GM19240 (cell line): Measurements from ENCODE around the gene UBE2D1.

Source experiments
- DNase-seq: peaks from one replicate; pipeline ENCODE4 v3.0.0; 2011; ENCODE audit warnings: low spot score; ENCODE audit not compliant: insufficient read length

UBE2D1 gene

GRCh38 chr10:58336242-58336641 lies 1.4 kb downstream of the UBE2D1 start:
- DNase-seq = no peak

- DNase-seq = no peak
Measured at GRCh38 chr10:58341422-58341821, 6.6 kb downstream of the UBE2D1 start.

DNA sequence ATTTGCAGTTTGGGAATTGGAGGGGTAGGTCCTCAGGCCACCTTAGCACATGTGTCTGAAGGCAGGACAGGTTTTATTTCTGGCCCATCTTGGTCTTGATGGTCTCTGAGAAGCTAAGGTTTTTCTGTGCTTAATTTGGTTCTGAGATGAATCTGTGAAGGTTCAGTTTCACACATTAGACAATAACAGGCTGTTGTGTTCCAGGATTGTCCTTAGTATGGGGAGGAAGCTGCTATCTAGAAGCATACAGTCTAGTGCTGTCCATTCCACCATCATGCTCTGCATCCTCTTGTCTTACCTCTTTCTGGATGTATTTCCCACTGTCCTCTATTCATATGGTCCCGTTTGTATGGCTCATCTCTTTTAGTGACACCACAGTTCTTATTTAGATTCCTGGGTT lies 7.1 kb downstream of the UBE2D1 start:
- no peak for DNase-seq

DNA sequence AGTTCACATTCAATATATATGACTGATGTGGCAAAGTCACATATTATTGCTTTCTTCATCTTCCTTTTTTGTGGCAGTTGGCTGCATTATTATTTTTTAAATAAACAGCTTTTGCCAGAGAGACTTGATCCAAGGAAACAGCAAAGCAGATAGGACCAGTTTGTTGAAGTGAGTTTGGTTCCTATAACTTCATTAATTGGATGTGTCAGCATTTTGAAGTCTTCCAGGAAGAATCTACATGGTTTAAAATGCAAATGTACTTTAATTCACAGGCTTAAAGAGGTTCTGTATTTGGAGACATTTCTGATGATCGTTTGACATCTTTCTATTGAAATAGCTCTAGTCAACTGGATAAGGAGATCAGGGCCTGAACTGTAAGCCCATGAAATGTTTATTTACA lies 13.2 kb downstream of the UBE2D1 start:
- DNase-seq = no peak

DNA sequence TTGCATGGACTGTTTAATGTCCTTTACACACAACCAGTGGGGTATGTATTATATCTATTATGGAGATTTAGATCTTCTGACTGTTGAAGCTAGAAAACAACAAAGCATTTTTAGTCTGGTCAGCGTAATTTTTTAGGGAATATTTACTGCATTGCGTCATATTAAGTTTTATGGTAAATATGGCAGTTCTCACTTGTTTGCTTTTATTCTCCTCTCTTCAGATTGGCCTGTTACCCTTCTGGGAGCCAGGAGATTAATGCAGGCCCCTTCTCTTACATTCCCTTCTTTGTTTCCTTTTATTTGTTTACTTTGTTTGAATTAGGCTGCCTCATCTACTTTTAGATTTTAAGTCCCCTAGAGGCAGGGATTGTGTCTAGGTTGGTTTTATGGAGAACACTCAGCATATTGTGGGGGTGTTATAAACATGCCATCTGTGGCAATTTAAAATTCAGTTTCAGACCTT lies 13.8 kb downstream of the UBE2D1 start:
- DNase-seq = no peak

DNA sequence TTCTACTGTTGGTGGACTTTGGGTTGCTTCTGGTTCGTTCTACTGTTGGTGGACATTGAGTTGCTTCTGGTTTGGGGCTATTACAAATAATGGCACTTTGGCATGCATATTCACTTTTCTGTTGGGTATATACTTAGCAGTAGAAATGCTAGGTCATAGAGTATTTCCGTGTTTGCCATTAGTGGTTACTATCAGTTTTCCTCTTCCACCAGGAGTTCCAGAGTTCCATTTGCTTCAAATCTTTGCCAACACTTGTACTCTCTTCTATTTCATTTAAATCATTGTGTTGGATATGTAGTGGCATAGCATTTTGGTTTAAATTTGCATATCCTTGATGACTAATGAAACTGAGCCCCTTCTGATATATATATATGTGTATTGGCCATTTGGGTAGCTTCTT lies 15.2 kb downstream of the UBE2D1 start:
- no peak for DNase-seq

- DNase-seq = no peak
Measured at GRCh38 chr10:58350619-58351323, 16.0 kb downstream of the UBE2D1 start.

DNA sequence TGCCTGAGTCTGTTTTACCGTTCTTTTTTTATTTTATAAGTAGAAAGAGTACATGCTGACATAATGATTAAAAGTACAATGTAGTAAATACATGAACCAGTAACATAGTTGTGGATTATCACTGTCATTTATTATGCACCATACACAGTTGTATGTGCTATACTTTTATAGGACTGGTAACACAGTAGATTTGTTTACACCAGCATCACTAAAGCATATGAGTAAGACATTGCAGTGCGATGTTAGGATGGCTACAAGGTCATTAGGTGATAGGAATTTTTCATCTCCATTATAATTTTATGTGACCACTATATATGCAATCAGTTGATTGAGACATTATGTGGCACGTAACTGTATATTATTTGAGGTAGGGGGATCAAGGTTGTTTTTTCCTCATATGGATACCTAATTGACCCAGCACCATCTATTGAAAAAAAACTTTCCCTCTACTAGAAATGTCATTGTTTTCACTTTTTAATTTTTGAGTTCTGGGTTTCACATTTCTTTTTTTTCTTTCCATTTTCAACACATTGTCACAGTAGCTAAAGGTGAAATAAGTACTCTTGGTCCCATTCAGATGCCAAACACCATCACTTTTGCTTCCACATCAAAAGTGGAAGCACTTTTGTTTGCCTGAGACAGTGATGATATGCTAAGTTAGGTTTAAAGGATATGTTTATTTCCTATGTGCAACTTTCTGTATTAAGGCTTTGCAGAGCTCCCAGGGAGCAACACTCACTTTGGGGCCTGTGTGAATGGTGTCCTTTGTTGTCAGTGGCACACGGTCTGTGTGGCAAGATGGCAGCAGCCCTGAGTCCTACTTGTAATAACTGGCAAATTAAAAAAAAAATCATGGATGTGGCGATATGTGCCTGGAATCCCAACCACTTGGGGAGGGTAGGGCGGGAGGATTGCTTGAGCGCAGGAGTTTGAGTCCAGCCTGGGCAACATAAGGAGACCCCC lies 17.1 kb downstream of the UBE2D1 start:
- DNase-seq = no peak

- no peak for DNase-seq
Measured at GRCh38 chr10:58352956-58353610, 18.3 kb downstream of the UBE2D1 start.

DNA sequence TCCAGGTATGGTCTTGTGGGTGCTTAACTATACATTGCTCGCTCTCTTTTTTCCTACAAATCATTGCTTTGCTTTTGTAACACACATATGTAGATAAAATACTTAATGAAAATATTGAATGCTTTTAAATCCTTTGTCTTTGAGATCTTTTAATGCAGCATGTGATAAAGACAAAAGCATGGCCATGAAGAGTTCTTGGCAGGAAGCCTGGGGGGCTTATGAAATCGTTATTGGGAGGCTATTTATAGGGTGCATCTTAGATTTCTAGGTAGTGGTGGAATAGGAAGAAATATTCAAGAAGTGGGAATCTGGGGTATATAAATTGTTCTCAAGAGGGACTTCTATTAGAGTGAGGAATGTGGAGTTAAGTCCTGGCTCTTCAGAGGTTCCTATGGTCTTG lies 21.9 kb downstream of the UBE2D1 start:
- no peak for DNase-seq

GRCh38 chr10:58358314-58358933 lies 23.6 kb downstream of the UBE2D1 start:
- no peak for DNase-seq

GRCh38 chr10:58358947-58359346 lies 24.1 kb downstream of the UBE2D1 start:
- DNase-seq = no peak

- no peak for DNase-seq
Measured at GRCh38 chr10:58359541-58359940, 24.7 kb downstream of the UBE2D1 start.

DNA sequence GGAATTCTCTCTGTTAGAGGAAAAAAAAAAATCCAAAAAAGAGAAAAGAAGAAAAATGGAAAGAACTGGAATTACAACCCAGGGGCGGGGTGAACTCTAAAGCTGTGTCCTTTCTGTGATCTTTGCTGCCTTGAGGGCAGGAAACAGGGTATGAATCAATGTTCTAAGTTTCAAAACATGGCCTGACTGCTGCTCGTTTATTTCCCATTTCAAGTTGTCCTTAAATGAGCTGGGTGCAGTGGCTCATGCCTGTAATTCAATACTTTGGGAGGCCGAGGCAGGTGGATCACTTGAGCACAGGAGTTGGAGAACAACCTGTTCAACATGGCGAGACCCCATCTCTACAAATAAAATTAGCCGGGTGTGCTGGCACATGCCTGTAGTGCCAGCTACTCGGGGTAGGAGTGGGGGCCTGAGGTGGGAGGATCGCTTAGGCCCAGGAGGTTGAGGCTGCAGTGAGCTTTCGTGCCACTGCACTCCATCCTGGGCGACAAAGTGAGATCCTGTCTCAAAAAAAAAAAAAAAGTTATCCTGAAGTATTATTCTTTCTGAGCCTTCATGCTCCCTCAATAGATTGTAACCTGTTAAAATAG lies 25.7 kb downstream of the UBE2D1 start:
- DNase-seq = no peak

DNA sequence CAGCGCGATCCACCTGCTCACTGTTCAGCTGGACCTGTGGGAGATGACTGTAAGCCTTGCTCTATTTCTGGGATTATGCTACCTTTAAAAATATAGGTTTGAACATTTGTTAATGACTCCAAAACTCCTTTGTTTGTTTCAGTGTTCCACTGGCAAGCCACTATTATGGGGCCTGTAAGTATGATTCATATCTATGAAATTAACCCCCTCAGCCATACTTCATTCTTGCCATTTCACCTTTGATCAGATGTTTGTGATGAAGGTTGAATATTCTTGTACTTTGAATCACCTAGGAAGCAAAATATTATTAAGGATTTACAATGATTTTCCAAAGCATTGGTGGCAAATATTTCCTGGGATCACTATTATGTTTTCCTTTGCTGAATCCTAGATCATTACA lies 26.5 kb downstream of the UBE2D1 start:
- no peak for DNase-seq

GRCh38 chr10:58362027-58362789 lies 27.4 kb downstream of the UBE2D1 start:
- no peak for DNase-seq

DNA sequence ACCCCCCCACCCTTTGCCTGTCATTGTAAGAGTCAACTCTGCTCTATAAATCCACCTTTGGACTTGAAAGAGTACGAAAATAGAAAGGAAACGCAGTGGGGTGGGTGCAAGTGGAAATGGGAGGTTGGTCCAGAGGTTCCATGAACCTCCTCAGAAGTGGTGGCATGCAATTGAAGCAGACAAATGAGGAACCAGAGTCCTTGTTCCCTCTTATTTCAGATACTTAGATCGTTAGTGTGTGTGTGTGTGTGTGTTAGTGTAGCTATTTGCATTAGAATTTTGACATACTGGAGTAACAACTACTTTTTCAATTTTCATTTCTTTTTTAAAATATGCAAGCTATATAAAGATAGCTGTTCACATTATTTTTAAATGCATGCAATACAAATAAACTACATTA lies 32.3 kb downstream of the UBE2D1 start:
- no peak for DNase-seq

GRCh38 chr10:58371473-58371872 lies 36.7 kb downstream of the UBE2D1 start:
- no peak for DNase-seq

DNA sequence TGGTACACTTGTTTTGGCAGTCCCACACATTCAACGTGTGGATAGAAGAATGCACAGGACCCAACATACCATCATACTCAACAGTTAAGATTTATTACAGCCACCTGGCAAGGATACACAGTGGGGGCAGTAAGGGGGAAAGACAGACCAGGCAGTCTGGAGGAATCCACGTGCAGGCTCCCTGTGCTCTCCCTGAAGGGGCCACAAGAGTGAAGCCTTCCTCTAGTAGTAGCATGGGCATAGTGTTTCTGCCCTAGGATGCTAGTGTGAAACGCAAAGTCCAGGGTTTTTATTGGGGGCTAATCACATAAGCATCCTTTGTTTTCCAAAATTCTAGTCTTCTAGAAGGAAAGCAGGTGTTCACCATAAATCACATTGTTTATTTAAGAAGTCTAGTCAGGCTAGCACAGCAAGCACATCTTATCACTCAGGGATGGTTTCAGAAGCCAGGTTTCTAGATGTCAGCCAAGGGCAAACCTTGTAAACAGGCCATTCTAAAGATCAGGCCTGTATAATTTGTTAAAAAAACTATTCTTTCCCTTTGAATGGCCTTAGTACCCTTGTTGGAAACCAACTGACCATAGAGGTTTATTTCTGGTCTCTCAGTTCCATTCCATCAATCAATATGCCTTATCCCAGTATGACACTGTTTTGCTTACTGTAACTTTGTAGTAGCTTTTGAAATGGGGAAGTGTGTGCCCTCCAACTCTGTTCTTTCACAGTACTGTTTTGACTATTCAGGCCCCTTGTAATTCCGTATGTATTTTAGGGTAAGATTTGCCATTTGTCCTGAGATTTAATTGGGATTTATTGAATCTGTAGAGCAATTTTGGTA lies 38.0 kb downstream of the UBE2D1 start:
- DNase-seq = no peak

DNA sequence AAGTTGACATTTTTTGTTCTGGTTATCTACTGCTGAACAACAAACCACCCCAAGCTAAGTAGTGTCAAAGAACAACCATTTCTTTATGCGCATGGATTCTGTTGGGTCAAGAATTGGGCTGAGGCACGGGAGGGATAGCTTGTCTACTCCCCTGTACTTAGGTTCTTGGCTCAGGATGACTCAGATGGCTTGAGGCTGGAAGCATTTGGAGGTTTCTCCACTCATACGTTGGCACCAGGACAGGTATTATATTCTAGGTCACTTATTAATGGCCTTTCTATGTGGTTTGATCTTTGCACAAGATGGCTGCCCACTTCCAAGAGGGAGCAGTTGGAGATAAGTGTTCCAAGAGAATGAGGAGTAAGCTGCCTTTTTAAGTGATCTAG lies 38.6 kb downstream of the UBE2D1 start:
- no peak for DNase-seq
